Measurements from ENCODE around the gene KIF13A.
"Not testable (repeated sequence)": the region's sequence is repeated elsewhere in the genome, so short reads cannot be mapped to it uniquely, and the experiment has no call there.

The KIF13A gene

DNA sequence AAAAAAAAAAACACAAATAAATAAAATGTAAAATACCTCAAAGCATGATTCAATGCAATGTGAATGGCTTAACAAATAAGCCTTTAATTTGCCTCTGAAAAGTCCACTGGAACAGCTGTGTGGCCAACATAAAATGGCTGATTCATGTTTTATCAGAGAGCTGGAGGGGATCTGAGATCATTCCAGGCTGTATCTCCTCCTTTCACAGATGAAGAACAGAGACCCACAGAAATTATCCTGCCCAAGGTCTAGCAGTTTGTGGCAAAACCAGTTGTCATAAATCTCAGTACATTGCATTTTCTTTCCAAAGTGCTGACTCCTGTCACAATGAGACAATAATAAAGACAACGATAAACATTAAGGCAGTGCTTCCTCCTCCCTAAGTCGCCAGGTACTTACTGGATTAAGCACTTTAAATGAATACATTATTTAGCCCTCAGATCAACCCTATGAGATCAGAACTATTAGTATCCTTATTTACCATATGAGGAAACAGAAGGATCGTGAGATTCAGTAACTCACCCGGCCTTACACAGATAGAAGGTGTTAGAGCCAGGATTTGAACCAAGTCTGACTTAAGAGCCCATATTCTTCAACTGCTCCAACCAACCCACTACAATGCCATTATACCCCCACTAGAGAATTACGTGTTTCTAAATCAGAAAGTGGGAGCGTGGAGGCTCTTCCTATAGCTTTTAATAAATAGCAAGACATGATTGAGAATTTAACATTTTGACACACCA, 118.3 kb downstream of the KIF13A start:
- FAIRE-seq, result no peak

DNA sequence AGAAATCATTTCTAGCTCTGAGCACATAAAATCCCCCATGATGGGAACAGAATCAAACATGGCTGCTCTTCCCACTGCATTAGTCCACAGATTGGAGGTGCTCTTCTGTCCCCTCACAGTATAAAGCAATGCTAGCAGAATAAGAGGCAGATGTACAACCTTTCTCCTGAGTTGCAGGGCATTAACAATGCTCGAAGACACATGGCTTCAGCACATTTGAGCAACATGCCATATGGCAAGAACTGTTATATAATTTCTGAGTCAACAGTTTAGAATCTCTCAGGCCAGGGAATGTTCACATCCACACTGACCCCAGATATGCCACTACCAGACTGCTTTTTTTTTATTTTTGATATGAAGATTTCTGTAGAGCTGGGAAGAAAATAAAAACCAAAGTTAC, 119.6 kb downstream of the KIF13A start:
- no peak for FAIRE-seq

DNA sequence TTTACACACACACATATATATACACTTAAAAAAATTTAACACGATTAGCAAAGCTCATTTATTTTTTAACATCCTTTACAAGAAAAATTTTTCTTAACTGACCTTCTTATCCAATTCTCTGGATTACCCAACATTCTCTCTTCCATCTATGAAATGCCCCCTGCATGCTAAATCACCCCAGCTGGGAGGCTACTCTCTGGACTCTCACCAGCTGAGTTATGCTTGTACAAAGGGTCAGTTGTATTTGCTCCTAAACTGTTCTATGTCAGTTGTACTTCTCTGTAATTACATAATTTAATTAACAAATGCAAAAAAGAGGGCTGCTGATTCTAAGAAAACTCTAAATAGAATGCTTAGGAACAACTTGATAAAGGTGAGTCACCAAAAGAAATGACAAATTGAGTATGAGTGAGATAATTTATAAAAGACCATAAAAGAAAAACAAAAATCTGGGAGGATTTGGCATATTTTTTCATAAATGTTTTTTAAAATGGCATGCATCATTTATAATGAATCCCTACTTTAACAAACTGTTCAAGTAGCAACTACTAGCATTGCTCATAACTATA, 120.5 kb downstream of the KIF13A start:
- FAIRE-seq, result no peak

DNA sequence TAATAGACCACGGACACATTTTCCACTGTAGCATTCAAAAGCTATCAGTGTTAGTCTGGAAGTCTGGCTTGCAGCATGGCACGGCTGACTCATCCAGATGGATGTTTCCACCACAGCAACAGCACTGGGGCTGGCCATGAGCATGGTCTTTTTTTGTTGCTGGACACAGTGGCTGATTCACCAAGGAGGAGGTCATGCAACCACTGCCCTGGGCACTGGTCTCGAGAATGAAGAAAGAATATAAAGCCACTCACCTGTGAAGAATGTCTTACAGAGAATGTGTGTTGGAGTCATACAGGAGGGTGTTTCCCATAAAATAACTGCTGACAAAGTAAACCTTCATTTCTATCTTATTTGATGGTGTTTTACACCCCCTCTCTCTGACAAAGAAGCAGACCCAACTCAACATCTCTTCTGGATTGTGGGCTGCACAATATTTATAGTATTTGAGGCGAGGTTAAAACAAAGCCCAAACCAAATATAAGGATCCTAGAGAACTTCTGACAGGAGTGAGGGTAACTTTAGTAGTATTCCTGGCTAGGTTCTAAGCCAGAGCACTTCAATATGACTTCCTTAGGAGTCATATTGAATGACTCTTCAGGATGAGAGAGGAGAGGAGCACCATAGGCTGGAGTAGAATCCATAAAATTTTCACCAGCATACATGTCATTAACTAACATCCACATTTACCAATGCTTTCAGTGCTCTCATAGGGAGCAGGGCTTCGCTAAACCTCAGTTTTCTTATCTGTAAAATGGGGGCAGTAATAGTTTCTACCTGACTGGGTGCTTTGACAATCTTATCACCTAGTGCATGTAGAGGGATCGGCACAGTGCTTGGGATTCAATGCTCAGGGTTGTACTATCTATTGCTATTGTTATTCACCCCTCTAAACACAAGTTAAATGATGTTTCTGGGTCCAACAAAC, 121.4 kb downstream of the KIF13A start:
- FAIRE-seq, result no peak

DNA sequence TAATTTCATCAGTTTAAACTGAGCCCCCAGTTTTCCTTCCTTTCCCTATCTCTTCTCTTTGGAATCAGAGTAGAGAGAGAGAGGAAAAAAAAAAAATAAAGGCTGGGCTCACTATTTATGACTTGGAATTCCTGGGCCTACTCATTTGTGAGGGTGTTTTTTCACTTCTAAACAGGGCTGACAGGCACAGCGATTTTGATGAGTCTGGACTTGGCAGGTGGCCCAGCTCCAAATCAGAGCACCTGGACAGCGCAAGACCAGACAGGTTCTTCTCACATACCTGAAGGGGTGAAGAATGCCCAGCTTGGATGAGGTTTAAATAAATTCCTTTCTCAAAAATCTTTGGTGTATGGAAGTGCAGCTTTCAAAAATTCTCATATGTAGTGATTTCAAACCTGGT, 122.2 kb downstream of the KIF13A start:
- no peak for FAIRE-seq

DNA sequence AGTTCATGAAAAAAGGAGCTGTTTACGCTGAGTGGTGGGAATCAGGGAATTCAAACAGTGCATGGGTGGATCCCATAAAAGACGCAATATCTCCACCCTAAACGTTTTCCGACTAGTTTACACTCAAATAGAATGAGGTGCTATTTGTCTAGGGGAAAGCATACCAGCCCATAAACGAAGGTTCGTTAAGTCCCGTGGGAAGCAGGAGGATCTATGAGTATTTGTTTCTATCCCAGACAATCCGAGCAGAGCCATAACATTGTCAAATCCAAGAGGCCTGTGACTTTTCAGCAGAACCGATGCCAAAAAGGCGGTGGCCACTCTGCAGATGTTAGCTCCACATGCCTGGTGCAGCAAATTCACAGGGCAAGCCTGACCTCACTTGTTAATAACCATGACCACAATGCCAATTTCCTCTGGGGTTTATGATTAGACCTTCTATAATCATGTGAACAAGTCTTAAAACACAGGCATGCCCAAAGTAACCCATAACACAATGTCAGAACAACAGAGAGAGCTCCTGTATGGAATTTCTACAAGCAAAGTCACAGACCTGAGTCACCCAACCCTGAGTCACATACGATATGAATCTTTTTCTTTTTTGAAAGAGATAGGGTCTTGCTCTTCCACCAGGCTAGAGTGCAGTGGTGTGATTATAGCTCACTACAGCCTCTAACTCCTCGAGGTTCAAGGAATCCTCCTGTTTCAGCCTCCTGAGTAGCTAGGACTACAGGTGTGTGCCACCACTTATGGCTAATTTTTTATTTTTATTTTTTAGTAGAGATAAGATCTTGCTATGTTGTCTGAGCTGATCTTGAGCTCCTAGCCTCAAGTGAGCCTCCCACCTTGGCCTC, 123.3 kb downstream of the KIF13A start:
- no peak for FAIRE-seq

DNA sequence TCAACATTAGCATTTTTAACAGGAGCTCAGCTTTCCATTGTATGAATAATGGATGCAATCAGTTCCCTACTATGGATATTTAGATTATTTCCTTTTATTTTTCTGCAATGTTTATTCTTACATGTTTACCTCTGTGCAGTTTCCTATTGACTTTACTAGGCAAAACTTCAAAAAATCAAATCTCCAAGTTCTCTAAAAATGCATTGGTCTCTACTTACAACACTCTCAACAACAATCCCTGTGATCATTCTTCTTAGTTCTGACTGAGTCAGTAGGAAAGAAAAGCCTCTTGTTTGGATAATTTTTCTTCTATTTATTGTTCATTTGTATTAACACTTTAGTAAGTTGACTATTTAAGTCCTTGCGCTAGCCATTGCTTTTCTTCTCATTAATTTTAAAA, 126.1 kb downstream of the KIF13A start:
- no peak for FAIRE-seq

DNA sequence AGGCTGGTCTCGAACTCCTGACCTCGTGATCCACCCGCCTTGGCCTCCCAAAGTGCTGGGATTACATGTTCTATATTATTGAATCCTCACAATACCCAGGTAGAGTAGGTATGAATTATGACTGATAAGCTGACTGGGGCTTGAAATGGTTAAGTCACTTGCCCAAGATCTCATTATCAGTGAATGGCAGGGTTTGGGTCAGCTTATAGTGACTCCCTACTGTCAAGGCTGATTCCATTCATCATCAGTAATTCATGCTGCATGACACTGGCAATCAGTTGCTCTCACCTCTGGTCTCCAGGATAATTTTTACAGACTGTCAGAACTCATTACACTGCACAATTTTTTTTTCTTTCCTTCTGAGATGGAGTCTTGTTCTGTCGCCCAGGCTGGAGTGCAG, 127.6 kb downstream of the KIF13A start:
- FAIRE-seq, result no peak

DNA sequence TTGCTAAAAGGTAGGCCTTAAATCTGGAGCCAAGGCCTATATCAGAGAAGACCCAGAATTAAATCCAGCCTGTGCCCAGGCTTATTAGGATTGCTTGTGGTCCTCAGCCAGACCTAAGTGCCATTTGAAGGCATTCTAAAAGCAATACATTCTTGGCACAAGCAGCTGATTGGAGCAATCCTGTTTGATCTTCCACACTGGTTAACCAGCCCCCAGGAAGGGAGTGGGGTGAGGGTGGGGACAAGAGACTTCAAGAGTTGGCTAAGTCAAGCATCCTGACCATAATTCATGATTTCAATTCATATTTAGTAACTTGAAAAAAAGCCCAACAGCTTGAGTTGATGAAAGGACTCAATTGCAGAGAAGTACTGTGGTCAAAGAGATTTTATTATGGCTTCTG, 128.9 kb downstream of the KIF13A start:
- FAIRE-seq, result no peak

DNA sequence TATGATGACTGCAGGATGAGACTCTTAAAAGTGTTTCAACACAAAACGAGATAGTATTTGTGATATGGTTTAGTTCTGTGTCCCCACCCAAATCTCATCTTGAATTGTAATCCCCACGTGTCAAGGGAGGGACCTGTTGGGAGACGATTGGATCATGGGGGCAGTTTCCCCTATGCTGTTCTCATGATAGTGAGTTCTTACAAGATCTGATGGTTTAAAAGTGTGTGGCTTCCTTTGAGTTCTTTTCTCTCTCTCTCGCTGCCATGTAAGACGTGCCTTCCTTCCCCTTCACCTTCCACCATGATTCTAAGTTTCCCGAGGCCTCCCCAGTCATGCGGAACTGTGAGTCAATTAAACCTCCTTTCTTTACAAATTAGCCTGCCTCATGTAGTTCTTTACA, 130.2 kb downstream of the KIF13A start:
- not testable (repeated sequence) for FAIRE-seq

DNA sequence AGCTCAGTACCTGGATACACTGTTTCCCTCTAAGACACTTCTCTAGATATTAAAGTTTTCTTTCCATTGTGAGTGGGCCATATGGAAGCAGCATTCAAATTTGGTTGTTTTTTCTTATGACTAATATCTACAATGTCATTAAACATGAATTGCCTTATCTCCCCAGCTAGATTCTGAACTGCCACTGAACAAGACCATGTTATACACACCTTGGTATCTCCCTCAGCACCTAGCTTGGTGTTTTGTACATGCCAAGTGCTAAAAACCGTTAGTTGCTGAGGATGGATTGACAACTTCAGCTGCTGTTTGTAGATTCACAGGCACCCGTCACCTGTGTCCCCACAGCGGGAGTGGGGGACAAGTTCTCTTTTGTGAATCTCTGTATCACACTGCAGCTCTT, 131.1 kb downstream of the KIF13A start:
- no peak for FAIRE-seq

DNA sequence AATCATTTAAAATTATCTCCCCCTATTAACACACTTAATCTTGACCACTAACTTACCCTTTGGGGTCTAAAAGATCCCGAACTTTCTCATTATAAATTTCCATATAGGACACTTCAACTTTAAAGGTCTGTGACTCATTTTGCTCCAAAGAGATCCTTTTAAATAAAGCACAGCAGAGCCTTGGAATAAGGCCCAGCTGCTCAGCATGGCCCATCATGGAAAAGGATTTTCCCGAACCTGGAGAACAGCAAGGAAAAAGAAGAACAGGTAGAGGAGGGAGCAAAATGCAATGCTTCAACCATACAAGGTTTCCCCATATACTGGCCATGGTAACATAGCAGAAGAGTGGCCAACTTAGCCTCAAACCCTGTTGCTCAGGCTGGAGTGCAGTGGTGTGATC, 132.1 kb downstream of the KIF13A start:
- no peak for FAIRE-seq

DNA sequence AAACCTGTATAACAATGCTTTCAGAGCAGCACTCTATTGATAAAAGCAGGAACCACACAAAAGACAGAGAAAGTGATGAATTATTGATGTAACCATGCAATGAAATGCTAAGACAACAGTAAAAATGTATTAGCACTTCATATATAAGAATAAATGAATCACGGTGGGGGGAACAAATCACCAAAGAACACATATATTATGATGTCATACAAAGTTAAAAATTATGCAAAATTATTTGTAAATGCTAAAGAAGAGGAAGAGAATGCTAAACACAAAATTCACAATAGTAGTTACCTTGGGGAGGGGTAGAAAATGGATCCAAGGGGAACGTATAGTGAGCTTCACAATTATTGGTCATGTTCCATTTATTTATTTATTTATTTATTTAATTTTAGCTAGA, 133.9 kb downstream of the KIF13A start:
- no peak for FAIRE-seq

DNA sequence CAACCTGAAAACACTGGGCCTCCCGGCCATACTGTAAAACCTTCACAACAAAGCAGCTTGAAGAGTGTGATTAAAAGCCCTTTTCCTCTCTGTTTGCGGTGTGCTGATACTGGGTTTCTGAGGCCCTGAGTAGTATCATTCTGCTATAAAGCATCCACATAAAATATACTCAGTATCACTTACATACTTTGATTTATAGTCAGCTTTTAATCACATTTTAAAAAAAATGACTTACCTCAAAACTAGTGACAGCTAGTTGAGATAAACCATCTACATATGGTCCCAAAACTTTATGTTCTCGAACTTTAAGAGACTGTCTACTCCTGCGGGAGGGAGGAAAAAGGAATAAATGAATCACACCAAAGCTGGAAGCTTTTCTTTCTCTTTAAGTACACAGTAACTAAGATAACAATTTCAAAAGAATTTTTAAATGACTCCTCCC, 135.7 kb downstream of the KIF13A start:
- FAIRE-seq, result no peak

DNA sequence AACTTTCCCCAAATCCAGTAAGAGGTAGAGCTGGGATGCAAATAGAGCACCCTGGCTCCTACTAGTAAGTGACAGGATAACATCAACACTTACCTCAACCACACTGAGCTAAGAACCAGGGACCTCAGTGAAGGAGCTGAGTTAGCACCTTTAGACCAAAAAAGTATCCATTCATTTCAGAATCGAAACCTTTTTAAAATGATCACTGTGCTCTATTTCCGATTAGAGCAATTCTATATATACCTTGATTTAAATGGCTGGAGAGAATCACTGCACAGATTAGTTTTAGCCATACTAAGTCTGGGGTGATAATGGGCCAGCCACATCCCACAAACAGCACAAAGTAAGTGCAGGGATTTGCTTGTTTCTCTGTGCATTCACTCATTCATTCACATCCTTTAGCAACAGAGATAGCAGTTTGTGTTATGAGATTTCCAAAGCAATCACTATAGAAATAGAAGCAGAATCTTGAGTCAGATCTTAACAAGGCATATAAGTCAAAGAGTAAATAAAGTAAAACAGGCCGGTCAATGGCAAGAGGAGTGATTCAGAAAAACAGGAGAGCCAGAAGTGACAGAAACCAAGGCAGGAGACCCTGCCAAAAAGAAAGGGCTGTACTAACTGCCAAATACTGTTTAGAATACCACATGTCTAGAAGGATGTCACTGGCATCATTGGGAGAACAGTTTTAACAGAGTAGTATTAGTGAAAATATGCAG, 136.3 kb downstream of the KIF13A start:
- no peak for FAIRE-seq

DNA sequence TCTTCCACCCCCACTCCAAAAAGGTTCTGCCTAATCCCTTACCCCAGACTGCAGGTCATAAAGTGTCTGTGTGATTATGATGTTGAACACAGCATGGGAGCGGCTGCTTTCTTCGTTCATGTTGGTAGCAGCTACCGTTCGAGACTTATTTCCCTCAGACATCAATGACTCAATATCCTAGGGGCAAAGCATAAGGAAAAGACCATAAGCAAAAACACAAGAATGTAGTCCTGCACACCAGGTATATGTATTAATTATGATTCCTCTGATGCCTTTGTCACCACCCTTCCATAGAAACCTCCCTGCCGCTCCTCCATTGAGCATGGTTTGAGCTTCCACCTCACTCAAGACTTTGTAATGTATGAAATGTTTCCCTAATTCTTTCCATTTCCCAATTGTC, 137.2 kb downstream of the KIF13A start:
- no peak for FAIRE-seq

DNA sequence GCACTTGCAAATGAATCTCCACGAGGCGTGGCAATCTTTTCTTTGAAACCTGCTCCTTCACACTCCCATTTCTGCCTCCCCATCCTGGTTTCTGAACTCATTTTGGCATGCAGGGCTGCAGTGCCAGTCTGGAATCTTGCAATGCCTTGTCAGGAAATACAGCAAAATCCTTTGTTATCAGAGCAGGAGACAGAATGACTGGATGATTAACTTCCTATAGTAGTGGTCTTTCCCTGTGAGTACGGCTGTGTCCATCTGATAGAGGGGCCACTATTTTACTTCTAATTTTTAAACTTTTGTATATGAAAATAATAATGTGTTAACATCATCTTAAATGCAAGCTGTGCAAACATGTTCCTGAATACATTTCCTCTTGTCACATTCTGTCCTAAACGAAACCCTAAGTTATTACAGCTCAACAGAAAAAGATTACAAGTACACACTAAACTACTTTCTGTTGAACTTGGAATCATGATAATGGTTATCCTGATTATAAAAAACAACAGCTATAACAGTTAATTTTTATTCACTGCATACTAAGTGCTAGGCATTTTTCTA, 140.2 kb downstream of the KIF13A start:
- no peak for FAIRE-seq

DNA sequence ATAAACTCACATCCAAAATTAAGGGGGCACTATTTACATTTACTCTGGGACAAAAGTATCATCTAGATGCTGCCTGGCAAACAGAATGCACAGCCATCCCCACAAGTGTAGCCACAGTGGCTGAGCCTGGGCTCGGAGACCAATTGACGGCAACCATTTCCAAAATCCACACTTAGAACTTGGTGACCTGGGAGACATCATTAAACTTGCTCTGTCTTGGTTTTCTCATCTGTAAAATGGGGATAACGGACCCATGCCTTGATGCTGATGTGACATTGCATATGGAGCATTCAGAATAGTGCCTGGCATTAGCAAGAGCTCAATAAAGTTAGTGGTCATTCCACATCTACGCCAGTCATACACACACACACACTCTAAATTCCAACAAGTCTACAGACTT, 140.7 kb downstream of the KIF13A start:
- no peak for FAIRE-seq

DNA sequence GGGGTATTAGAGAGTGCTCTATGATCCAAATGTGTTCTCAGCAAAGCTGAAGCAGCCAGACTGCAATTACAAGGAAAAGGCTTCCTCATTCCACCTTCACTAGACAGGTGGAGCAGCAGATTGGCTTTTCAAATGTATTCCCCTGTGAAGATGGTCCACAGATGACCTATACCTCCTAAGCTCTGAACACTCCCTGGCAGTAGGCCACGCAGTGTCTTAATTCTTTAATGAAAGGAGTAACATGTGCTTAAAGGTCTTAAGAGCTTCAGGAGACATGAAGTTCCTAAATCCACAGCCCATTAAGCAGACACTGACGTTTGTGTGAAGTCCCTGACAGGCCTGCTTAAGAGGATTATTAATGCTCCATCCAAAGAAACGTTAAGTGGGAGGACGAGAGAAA, 141.8 kb downstream of the KIF13A start:
- no peak for FAIRE-seq

DNA sequence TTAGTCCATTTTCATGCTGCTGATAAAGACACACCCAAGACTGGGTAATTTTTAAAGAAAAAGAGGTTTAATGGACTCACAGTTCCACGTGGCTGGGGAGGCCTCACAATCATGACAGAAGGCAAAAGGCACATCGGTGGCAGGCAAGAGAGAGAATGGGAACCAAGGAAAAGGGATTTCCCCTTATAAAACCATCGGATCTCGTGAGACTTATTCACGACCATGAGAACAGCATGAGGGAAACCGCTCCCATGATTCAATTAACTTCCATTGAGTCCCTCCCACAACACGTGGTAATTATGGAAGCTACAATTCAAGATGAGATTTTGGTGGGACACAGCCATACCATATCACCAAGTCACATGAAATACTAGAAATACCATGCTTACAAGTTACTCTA, 142.5 kb downstream of the KIF13A start:
- FAIRE-seq, result not testable (repeated sequence)

DNA sequence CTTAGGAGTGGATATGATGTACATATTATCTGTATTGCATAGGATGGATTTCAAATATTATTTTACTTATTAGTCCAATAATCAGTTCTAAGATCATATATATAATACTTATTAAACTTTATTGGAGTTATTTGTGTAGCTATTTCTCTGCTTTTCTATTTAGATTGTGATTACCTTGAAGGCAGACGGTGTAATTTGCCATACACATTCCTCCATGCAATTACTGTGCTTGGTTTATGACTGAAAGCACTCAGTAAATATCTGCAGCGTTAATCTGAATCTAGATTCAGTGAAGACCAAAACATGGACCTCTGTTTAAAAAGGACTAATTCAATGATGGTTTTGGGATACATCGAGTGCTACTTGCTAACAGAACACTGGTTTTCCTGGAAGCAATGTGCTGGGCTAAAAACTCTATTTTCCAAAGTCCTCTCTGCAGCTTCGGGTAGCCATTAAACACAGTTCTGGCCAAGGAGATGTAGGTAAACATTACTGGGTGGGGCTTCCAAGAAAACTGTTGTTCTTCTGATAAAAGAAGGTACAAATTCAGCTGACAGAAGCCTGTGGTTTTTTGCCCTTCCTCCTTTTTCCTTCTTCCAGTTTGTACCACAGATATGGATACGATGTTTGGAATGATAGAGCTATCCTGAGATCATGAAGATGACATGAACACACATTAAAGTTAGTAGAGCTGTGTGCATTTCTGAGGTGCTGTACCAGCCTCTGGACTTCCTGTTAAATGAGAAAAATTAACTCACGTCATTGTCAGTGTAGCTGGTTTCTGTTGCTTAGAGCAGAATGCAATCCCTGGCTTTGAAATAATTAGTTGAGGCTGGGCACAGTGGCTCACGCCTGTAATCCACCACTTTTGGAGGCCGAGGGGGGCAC, 144.3 kb downstream of the KIF13A start:
- no peak for FAIRE-seq

Measured in A204.1 (cell line).